IMR-90 (cell line): ENCODE results near the gene TIPARP. TPM values are rescaled to one million over a fixed set of nuclear protein-coding genes. Genes with fewer than 3 reads are reported as not detected.

Source experiments
- ATAC-seq: fragments of 200-7000 bp; cut with Tn5 transposase; 2 replicates; pipeline ENCODE4 v1.9.1; 2020; ENCODE audit warnings: low read depth, mild to moderate bottlenecking, moderate library complexity
- BruUV-seq: library from RNA; stranded (reverse); fragments of 400-500 nt; replicated peaks from 2 replicates; lab custom pipeline; 2021; lab: Mats Ljungman, UMichigan
- CTCF ChIA-PET: fragments of 300-600 bp; formaldehyde crosslinking; extraction: SDS; loops from one replicate; lab custom pipeline; 2021; ENCODE audit warnings: antibody characterized with exemption; lab: Yijun Ruan, JAX
- POLR2A ChIA-PET: fragments of 300-600 bp; sonication (Branson Sonifier 250); formaldehyde crosslinking; loops from one replicate; lab custom pipeline; 2022; ENCODE audit warnings: antibody characterized with exemption; ENCODE audit not compliant: unreplicated experiment; lab: Charles Lee
- DNase-seq: peaks from one replicate; pipeline ENCODE4 v3.0.0; 2013
- H2AFZ ChIP-seq: replicated peaks from 2 replicates; pipeline ENCODE3; 2013; ENCODE audit warnings: low read length, mild to moderate bottlenecking; ENCODE audit not compliant: poor library complexity
- H2AK5ac ChIP-seq: 2 replicates; pipeline ENCODE4 v1.6.1; 2013; ENCODE audit warnings: low read depth, low read length, inconsistent platforms
- H2AK9ac ChIP-seq: replicated peaks from 2 replicates; pipeline ENCODE3; 2013; ENCODE audit warnings: mild to moderate bottlenecking, low read depth, low read length, moderate library complexity; ENCODE audit not compliant: poor library complexity
- H2BK120ac ChIP-seq: 2 replicates; pipeline ENCODE4 v1.6.1; 2013; ENCODE audit warnings: low read depth, low read length, inconsistent platforms
- H2BK15ac ChIP-seq: 3 replicates; pipeline ENCODE4 v1.6.1; 2013; ENCODE audit warnings: low read depth, low read length, inconsistent platforms
- H2BK20ac ChIP-seq: 2 replicates; pipeline ENCODE4 v1.6.1; 2013; ENCODE audit warnings: low read depth, mild to moderate bottlenecking, inconsistent platforms, low read length, moderate library complexity
- H2BK5ac ChIP-seq: 2 replicates; pipeline ENCODE4 v1.6.1; 2013; ENCODE audit warnings: mild to moderate bottlenecking, low read depth, low read length, inconsistent platforms; ENCODE audit not compliant: poor library complexity, severe bottlenecking
- H3K14ac ChIP-seq: replicated peaks from 2 replicates; pipeline ENCODE4 v1.6.1; 2013; ENCODE audit warnings: low read depth, low read length, inconsistent platforms
- H3K18ac ChIP-seq: 2 replicates; pipeline ENCODE4 v1.6.1; 2013; ENCODE audit warnings: low read depth, low read length, control low read depth
- H3K23ac ChIP-seq: 2 replicates; pipeline ENCODE4 v1.6.1; 2013; ENCODE audit warnings: low read depth, low read length, inconsistent platforms
- H3K27ac ChIP-seq: 2 replicates; pipeline ENCODE4 v1.5.1; 2013; ENCODE audit warnings: mild to moderate bottlenecking, control low read depth, low read length; ENCODE audit not compliant: insufficient read depth
- H3K27me3 ChIP-seq: 2 replicates; pipeline ENCODE4 v1.6.1; 2013; ENCODE audit warnings: low read length; ENCODE audit not compliant: control insufficient read depth, insufficient read depth
- H3K36me3 ChIP-seq: 2 replicates; pipeline ENCODE4 v1.6.1; 2013; ENCODE audit warnings: low read length, mixed read lengths; ENCODE audit not compliant: control insufficient read depth, insufficient read depth
- H3K4ac ChIP-seq: 2 replicates; pipeline ENCODE4 v1.6.1; 2013; ENCODE audit warnings: low read depth, low read length, inconsistent platforms
- H3K4me1 ChIP-seq: 2 replicates; pipeline ENCODE4 v1.6.1; 2013; ENCODE audit warnings: low read length, mixed read lengths; ENCODE audit not compliant: control insufficient read depth, insufficient read depth
- H3K4me2 ChIP-seq: 2 replicates; pipeline ENCODE4 v1.6.1; 2013; ENCODE audit warnings: low read depth, mild to moderate bottlenecking, control low read depth, low read length, moderate library complexity
- H3K4me3 ChIP-seq: 2 replicates; pipeline ENCODE4 v1.5.1; 2013; ENCODE audit warnings: low read depth, mild to moderate bottlenecking, control low read depth, low read length, moderate library complexity; ENCODE audit not compliant: insufficient read depth
- H3K56ac ChIP-seq: 2 replicates; pipeline ENCODE4 v1.6.1; 2013; ENCODE audit warnings: low read length, inconsistent platforms; ENCODE audit not compliant: insufficient read depth; ENCODE audit errors: extremely low read depth
- H3K79me1 ChIP-seq, 2 experiments: 2 replicates each; pipeline ENCODE4 v1.6.1; 2013; ENCODE audit warnings: low read length in 2 of 2, inconsistent platforms in 1 of 2, low read depth in 1 of 2
- H3K9ac ChIP-seq: 2 replicates; pipeline ENCODE4 v1.6.1; 2013; ENCODE audit warnings: low read depth, low read length, control low read depth
- H3K9me1 ChIP-seq: 2 replicates; pipeline ENCODE4 v1.6.1; 2013; ENCODE audit warnings: low read length, inconsistent platforms; ENCODE audit not compliant: insufficient read depth
- H3K9me3 ChIP-seq: 2 replicates; pipeline ENCODE4 v1.6.1; 2013; ENCODE audit warnings: low read length; ENCODE audit not compliant: control insufficient read depth, insufficient read depth
- H4K20me1 ChIP-seq: 2 replicates; pipeline ENCODE4 v1.6.1; 2013; ENCODE audit warnings: low read length, inconsistent platforms; ENCODE audit not compliant: insufficient read depth
- H4K5ac ChIP-seq: 2 replicates; pipeline ENCODE4 v1.6.1; 2013; ENCODE audit warnings: mild to moderate bottlenecking, low read depth, low read length, control low read depth
- H4K8ac ChIP-seq, 2 experiments: 2 replicates each; pipeline ENCODE4 v1.6.1; 2013; ENCODE audit warnings: low read depth in 2 of 2, low read length in 2 of 2, control low read depth in 1 of 2, inconsistent platforms in 1 of 2
- H4K91ac ChIP-seq: 2 replicates; pipeline ENCODE4 v1.6.1; 2013; ENCODE audit warnings: low read depth, low read length, inconsistent platforms; ENCODE audit not compliant: insufficient read depth
- CEBPB ChIP-seq: IDR thresholded peaks from 2 replicates; pipeline ENCODE4 v1.6.1; 2012; ENCODE audit warnings: low read depth, low read length, improper control_type of control experiment
- CHD1 ChIP-seq: IDR thresholded peaks from 2 replicates; pipeline ENCODE4 v1.6.1; 2012; ENCODE audit warnings: low read depth, low read length, improper control_type of control experiment
- MXI1 ChIP-seq: IDR thresholded peaks from 2 replicates; pipeline ENCODE4 v1.6.1; 2012; ENCODE audit warnings: low read depth, mild to moderate bottlenecking, low read length, moderate library complexity, borderline replicate concordance
- NFE2L2 ChIP-seq: fragments of 150-350 bp; IDR thresholded peaks from 2 replicates; pipeline ENCODE4 v1.6.1; 2016; ENCODE audit warnings: low read depth, mild to moderate bottlenecking, low read length
- RCOR1 ChIP-seq: IDR thresholded peaks from 2 replicates; pipeline ENCODE4 v1.6.1; 2012; ENCODE audit warnings: mild to moderate bottlenecking, low read length, improper control_type of control experiment; ENCODE audit not compliant: insufficient replicate concordance
- SMC3 ChIP-seq: fragments of 150-350 bp; IDR thresholded peaks from 2 replicates; pipeline ENCODE4 v1.6.1; 2016; ENCODE audit warnings: low read depth, mild to moderate bottlenecking, antibody characterized with exemption, low read length, moderate library complexity
- WGBS, 2 experiments: methylation state at CpG; one replicate each; pipeline versions ENCODE4 v1.1.5 to v1.1.7; 2013; ENCODE audit warnings: missing lambda C conversion rate in 2 of 2; ENCODE audit not compliant: insufficient read length in 1 of 2; ENCODE audit errors: extremely low coverage in 2 of 2; 5-methylcytosine and 5-hydroxymethylcytosine counted together
- dilution Hi-C: fragments of 300-500 bp; cut with HindIII; formaldehyde crosslinking; loops from one replicate; pipeline ENCODE4 v1.14.3; 2018; ENCODE audit warnings: low sequenced_read_pairs; ENCODE audit not compliant: unreplicated experiment
- in situ Hi-C: fragments of 300-500 bp; cut with MboI; formaldehyde crosslinking; loops from 3 replicates; pipeline ENCODE4 v1.14.3; 2019; ENCODE audit warnings: low sequenced_read_pairs, inconsistent platforms, mixed read lengths
- intact Hi-C: fragments of 100-400 bp; cut with micrococcal nuclease; formaldehyde crosslinking; loops from 2 replicates; pipeline ENCODE4 v1.10.0; 2022
- polyA plus RNA-seq, 3 experiments: library from polyadenylated mRNA; depleted of rRNA; stranded (reverse); fragments of >200 nt; gene quantifications; 2 replicates each; pipeline ENCODE4 v1.2.3, GENCODE V29; 2012; ENCODE audit warnings: low replicate concordance in 1 of 3
- total RNA-seq: library from RNA; depleted of rRNA; stranded (reverse); fragments of >200 nt; gene quantifications from 2 replicates; pipeline ENCODE4 v1.2.3, GENCODE V29; 2012

The TIPARP gene
- total and polyA plus RNA-seq, 2 of the 4 experiments (the other 2 are of a cell fraction), result 12.6 to 70.8 TPM

DNA sequence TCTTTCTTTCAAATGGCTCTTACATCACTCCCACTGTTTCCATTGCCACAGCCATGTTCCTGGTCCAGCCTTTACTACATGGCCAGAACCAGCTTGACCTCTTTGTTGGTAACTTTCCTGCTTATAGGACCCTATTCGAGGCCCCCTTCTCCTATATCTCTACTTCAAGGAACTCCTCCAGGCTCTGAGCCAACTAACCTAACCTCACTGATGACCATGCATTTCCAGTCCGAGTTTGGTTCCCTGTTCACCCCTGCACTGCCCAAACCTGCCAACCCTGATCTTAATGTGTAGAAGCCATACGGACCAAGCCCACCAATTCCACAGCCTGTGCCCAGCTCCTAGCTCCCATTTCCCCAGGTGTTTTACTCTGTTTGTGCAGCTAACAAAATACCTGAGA lies 38.4 kb upstream of the TIPARP start:
- H2BK120ac ChIP-seq, result no peak overlapping the region
- H3K4me2 ChIP-seq, result no peak overlapping the region
- no peak overlapping the region for H2BK5ac ChIP-seq
- no peaks in the 10 kb centered on the region for H3K36me3 ChIP-seq
- BruUV-seq, result no TSS peak
- no peak overlapping the region for H3K18ac ChIP-seq
- H3K23ac ChIP-seq, result no peak overlapping the region
- 67% methylated on average over 1 of the region's 3 CpGs; no CpG with 5 or more reads in 1 of the 2 experiments for WGBS, 2 experiments
- in situ Hi-C loops, result no loop called here
- dilution Hi-C loops, result no loop called here
- no peak overlapping the region for H2BK15ac ChIP-seq
- ATAC-seq (no peak), DNase-seq (no peak)
- no peak overlapping the region for H2AFZ ChIP-seq
- H3K9me3 ChIP-seq, result no peaks in the 10 kb centered on the region
- H2BK20ac ChIP-seq, result no peak overlapping the region
- CTCF ChIA-PET, result no interaction called here
- intact Hi-C loops, result no loop called here
- H3K4me1 ChIP-seq, result no peaks in the 10 kb centered on the region
- no peak for TF ChIP-seq CEBPB
- TF ChIP-seq MXI1, result no peak
- TF ChIP-seq RCOR1, result no peak
- TF ChIP-seq SMC3, result no peak
- no peak for TF ChIP-seq NFE2L2
- TF ChIP-seq CHD1, result no peak
- H3K9ac ChIP-seq, result no peak overlapping the region
- no peaks in the 10 kb centered on the region for H3K79me1 ChIP-seq
- peaks cover 2% of the 10 kb centered on the region; the same call in 1 of the 2 replicates for H3K27me3 ChIP-seq
- POLR2A ChIA-PET, result no interaction called here
- H3K14ac ChIP-seq, result no peak overlapping the region
- no peaks in the 10 kb centered on the region for H3K9me1 ChIP-seq
- H2AK9ac ChIP-seq, result no peak overlapping the region
- no peak overlapping the region for H3K27ac ChIP-seq
- no peak overlapping the region for H3K4ac ChIP-seq
- H3K4me3 ChIP-seq, result no peak overlapping the region
- no peak overlapping the region for H2AK5ac ChIP-seq
- H4K91ac ChIP-seq, result no peak overlapping the region
- H4K8ac ChIP-seq, result no peak overlapping the region
- no peak overlapping the region for H4K5ac ChIP-seq
- no peak overlapping the region for H3K56ac ChIP-seq
- H4K20me1 ChIP-seq, result no peaks in the 10 kb centered on the region
